Uterus (tissue), 2 donors: ENCODE measurements around the gene LCN1.

Experiments
- CTCF ChIP-seq, 4 experiments: fragments of 200-600 bp in 2 of 4; fragments of 450-650 bp in 2 of 4; sonication (generic) in 2 of 4; IDR thresholded peaks; one replicate each; pipeline ENCODE4 v1.5.1; 2016 to 2019; ENCODE audit warnings: antibody characterized with exemption in 4 of 4, mild to moderate bottlenecking in 2 of 4, moderate library complexity in 1 of 4
- POLR2A ChIP-seq, 2 donors: fragments of 450-650 bp; IDR thresholded peaks; one replicate each; pipeline ENCODE4 v1.6.1; 2016; ENCODE audit warnings: antibody characterized with exemption in 2 of 2, mild to moderate bottlenecking in 1 of 2, moderate library complexity in 1 of 2

GRCh38 chr9:135519179-135519971 is 1.9 kb upstream of the LCN1 start:
- TF ChIP-seq CTCF (IDR thresholded peaks at IDR 0.05) = no peak
- no peak for TF ChIP-seq POLR2A (IDR thresholded peaks at IDR 0.05)
